Upper lobe of left lung (tissue), 4 donors: ENCODE measurements around the gene HSPB2.

Experiments
- CTCF ChIP-seq, 6 experiments: fragments of 450-650 bp in 4 of 6; fragments of 200-600 bp in 2 of 6; sonication (generic) in 2 of 6; IDR thresholded peaks; one replicate each; pipeline ENCODE4 v1.5.1; 2016 to 2019; ENCODE audit warnings: antibody characterized with exemption in 6 of 6
- EP300 ChIP-seq, 4 donors: sonication (generic); formaldehyde crosslinking; IDR thresholded peaks; one replicate each; pipeline ENCODE4 v1.5.1; 2017; ENCODE audit warnings: antibody characterized with exemption in 4 of 4, control low read depth in 2 of 4
- POLR2A ChIP-seq, 4 donors: fragments of 450-650 bp; IDR thresholded peaks; one replicate each; pipeline ENCODE4 v1.5.1; 2016 to 2017; ENCODE audit warnings: antibody characterized with exemption in 4 of 4, mild to moderate bottlenecking in 2 of 4

- TF ChIP-seq POLR2A (IDR thresholded peaks at IDR 0.05) (no peak), CTCF (IDR thresholded peaks at IDR 0.05) (no peak), EP300 (IDR thresholded peaks at IDR 0.05) (peak in 1 of 4 donors; percentile 45)
Observed at GRCh38 chr11:111922803-111923202, 10.3 kb downstream of the HSPB2 start.
